ENCODE measurements around the gene PPP4R3B.

DNA sequence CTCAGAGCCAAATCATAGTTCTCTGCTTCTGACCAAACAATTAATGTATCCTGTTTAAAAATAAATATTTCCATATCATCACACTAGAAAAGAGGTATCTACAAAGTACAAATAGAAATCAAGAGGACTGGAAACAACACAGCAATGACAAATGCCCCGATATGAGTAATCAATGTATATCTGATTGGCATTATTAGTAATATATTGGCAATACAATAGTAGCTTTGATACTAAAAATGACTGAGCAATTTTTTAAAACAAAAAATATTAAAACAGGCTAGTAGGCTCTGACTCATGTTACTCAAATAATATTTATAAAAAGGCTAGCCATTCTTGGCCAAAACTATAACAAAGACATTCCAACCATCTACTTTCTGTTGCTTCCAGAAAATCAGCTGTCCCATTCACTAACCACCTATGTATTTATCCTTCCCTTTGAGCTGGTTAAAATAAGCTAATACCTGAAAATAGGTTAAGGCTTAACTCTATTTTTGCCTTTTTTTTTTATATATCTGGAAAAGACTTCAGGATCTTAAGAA lies 13.3 kb downstream of the PPP4R3B start:
- TF ChIP-seq, protein P1, sequence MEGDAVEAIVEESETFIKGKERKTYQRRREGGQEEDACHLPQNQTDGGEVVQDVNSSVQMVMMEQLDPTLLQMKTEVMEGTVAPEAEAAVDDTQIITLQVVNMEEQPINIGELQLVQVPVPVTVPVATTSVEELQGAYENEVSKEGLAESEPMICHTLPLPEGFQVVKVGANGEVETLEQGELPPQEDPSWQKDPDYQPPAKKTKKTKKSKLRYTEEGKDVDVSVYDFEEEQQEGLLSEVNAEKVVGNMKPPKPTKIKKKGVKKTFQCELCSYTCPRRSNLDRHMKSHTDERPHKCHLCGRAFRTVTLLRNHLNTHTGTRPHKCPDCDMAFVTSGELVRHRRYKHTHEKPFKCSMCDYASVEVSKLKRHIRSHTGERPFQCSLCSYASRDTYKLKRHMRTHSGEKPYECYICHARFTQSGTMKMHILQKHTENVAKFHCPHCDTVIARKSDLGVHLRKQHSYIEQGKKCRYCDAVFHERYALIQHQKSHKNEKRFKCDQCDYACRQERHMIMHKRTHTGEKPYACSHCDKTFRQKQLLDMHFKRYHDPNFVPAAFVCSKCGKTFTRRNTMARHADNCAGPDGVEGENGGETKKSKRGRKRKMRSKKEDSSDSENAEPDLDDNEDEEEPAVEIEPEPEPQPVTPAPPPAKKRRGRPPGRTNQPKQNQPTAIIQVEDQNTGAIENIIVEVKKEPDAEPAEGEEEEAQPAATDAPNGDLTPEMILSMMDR (IDR thresholded peaks at IDR 0.05), result no peak
- no peak for TF ChIP-seq POLR2A (IDR thresholded peaks at IDR 0.05)

All from right lobe of liver (tissue), 4 donors.